GM18873 (cell line): Measurements from ENCODE around the gene TLCD5.

ENCODE experiments used
- ATAC-seq: cut with Tn5 transposase; IDR thresholded peaks from one replicate; pipeline ENCODE4 v1.9.1; 2021; ENCODE audit warnings: mild to moderate bottlenecking, moderate library complexity, moderate number of reproducible peaks; ENCODE audit not compliant: unreplicated experiment, low FRiP score

TLCD5 gene

GRCh38 chr11:120375076-120375475 is 50.0 kb downstream of the TLCD5 start:
- ATAC-seq: no peak

- ATAC-seq: no peak
Observed at GRCh38 chr11:120376547-120377182, 51.6 kb downstream of the TLCD5 start.

GRCh38 chr11:120378474-120378873 is 53.4 kb downstream of the TLCD5 start:
- ATAC-seq: no peak

GRCh38 chr11:120381401-120381800 is 56.3 kb downstream of the TLCD5 start:
- ATAC-seq: no peak
